A549 (cell line): Measurements from ENCODE around the gene FIBCD1. TPM values are rescaled to one million over a fixed set of nuclear protein-coding genes. Genes with fewer than 3 reads are reported as not detected.
A peak's percentile ranks its signal among the peaks of the same experiment; 100 is the strongest.

Source experiments
- ATAC-seq, 2 experiments: fragments of 200-7000 bp in 1 of 2; fragments of >200 bp in 1 of 2; cut with Nextera tagmentation in 1 of 2; cut with Tn5 transposase in 1 of 2; 3 replicates each; pipeline versions ENCODE4 v1.8.0 to v1.9.1; 2018 to 2020; ENCODE audit warnings: mild to moderate bottlenecking in 1 of 2, moderate library complexity in 1 of 2
- CTCF ChIA-PET: fragments of 300-600 bp; sonication (Branson Sonifier 250); formaldehyde crosslinking; extraction: SDS; loops from one replicate; lab custom pipeline; 2021; ENCODE audit warnings: antibody characterized with exemption, inconsistent platforms; lab: Yijun Ruan, JAX
- POLR2A ChIA-PET: fragments of 350-600 bp; formaldehyde crosslinking; extraction: SDS; loops from one replicate; lab custom pipeline; 2021; ENCODE audit warnings: antibody characterized with exemption, inconsistent platforms; lab: Yijun Ruan, JAX
- DNase-seq, 2 experiments: peaks; one replicate each; pipeline versions ENCODE4 v3.0.0 to v3.0.0-alpha.2; 2011 to 2016; ENCODE audit warnings: low read depth in 1 of 2, low spot score in 1 of 2
- FAIRE-seq: peaks from 2 replicates; lab custom pipeline; 2011; peaks lifted over from hg19 to GRCh38; lab: Jason Lieb, UNC
- H3K27ac ChIP-seq, 2 experiments: fragments of >200 bp; sonication (Bioruptor Twin); formaldehyde crosslinking; 3 replicates each; pipeline ENCODE4 v1.5.1; 2016 to 2017
- H3K4me1 ChIP-seq: fragments of >200 bp; sonication (Bioruptor Twin); formaldehyde crosslinking; 3 replicates; pipeline ENCODE4 v1.6.1; 2016
- H3K4me2 ChIP-seq: fragments of >200 bp; sonication (Bioruptor Twin); formaldehyde crosslinking; 3 replicates; pipeline ENCODE4 v1.6.1; 2016
- H3K4me3 ChIP-seq: fragments of >200 bp; sonication (Bioruptor Twin); formaldehyde crosslinking; 3 replicates; pipeline ENCODE4 v1.5.1; 2016
- H3K9me3 ChIP-seq: fragments of >200 bp; sonication (Bioruptor Twin); formaldehyde crosslinking; 3 replicates; pipeline ENCODE4 v1.6.1; 2016
- ATOH8 ChIP-seq: fragments of 250-450 bp; sonication (Bioruptor Pico); IDR thresholded peaks from 2 replicates; pipeline ENCODE4 v1.5.0; 2020; ENCODE audit warnings: low read depth, mild to moderate bottlenecking, moderate library complexity
- E2F6 ChIP-seq: IDR thresholded peaks from 2 replicates; pipeline ENCODE4 v1.6.1; 2012; ENCODE audit warnings: low read depth, borderline replicate concordance
- ELK1 ChIP-seq: fragments of 150-350 bp; IDR thresholded peaks from 2 replicates; pipeline ENCODE4 v1.6.1; 2014; ENCODE audit warnings: low read depth, mild to moderate bottlenecking, low read length
- FOSB ChIP-seq: fragments of 250-450 bp; sonication (Bioruptor Pico); IDR thresholded peaks from 2 replicates; pipeline ENCODE4 v1.5.0; 2020; ENCODE audit warnings: mild to moderate bottlenecking, moderate library complexity
- FOSL2 ChIP-seq, 2 experiments: fragments of 450-650 bp in 1 of 2; fragments of >200 bp in 1 of 2; sonication (Bioruptor Twin) in 1 of 2; formaldehyde crosslinking; IDR thresholded peaks; 2 replicates each; pipeline versions ENCODE4 v1.5.0 to v1.6.1; 2016 to 2020; ENCODE audit warnings: mild to moderate bottlenecking in 1 of 2, moderate library complexity in 1 of 2
- HOXA7 ChIP-seq: fragments of 250-450 bp; sonication (Bioruptor Pico); IDR thresholded peaks from 2 replicates; pipeline ENCODE4 v1.5.0; 2020; ENCODE audit warnings: mild to moderate bottlenecking, moderate library complexity
- JUNB ChIP-seq: fragments of >200 bp; sonication (Bioruptor Twin); formaldehyde crosslinking; IDR thresholded peaks from 2 replicates; pipeline ENCODE4 v1.6.1; 2016
- KDM5A ChIP-seq: fragments of 200-600 bp; sonication (generic); IDR thresholded peaks from 2 replicates; pipeline ENCODE4 v1.6.1; 2016; ENCODE audit warnings: antibody characterized with exemption, mild to moderate bottlenecking
- MAZ ChIP-seq: fragments of 150-350 bp; IDR thresholded peaks from 2 replicates; pipeline ENCODE4 v1.6.1; 2014; ENCODE audit warnings: antibody characterized with exemption, low read depth, low read length, borderline replicate concordance
- NFE2L2 ChIP-seq: fragments of 150-350 bp; conservative IDR thresholded peaks from 2 replicates; pipeline ENCODE4 v1.6.1; 2014; ENCODE audit warnings: low read length
- NPAS2 ChIP-seq: fragments of 250-450 bp; sonication (Bioruptor Pico); IDR thresholded peaks from 2 replicates; pipeline ENCODE4 v1.8.0; 2022; ENCODE audit warnings: mild to moderate bottlenecking, moderate library complexity, borderline replicate concordance
- PBX3 ChIP-seq: IDR thresholded peaks from 2 replicates; pipeline ENCODE4 v1.6.1; 2012
- PHF8 ChIP-seq: fragments of 200-600 bp; sonication (generic); IDR thresholded peaks from 2 replicates; pipeline ENCODE4 v1.6.1; 2016; ENCODE audit warnings: low read depth, mild to moderate bottlenecking, antibody characterized with exemption, moderate library complexity, borderline replicate concordance
- POLR2A ChIP-seq: IDR thresholded peaks from 2 replicates; pipeline ENCODE4 v1.6.1; 2012; ENCODE audit warnings: mild to moderate bottlenecking, low read length
- POLR2AphosphoS2 ChIP-seq: conservative IDR thresholded peaks from 2 replicates; pipeline ENCODE4 v1.6.1; 2012; ENCODE audit warnings: low read length, improper control_type of control experiment, inconsistent platforms
- RAD21 ChIP-seq, 2 experiments: fragments of >200 bp in 1 of 2; sonication (Bioruptor Twin) in 1 of 2; formaldehyde crosslinking in 1 of 2; IDR thresholded peaks in 1 of 2; conservative IDR thresholded peaks in 1 of 2; 2 replicates in 1 of 2; 3 replicates in 1 of 2; pipeline ENCODE4 v1.6.1; 2012 to 2018; ENCODE audit warnings: inconsistent platforms in 1 of 2
- TP53 ChIP-seq: fragments of 250-450 bp; sonication (Bioruptor Pico); IDR thresholded peaks from 2 replicates; pipeline ENCODE4 v1.5.0; 2021; ENCODE audit warnings: mild to moderate bottlenecking, moderate library complexity
- ZNF302 ChIP-seq: fragments of 250-450 bp; sonication (Bioruptor Pico); IDR thresholded peaks from 2 replicates; pipeline ENCODE4 v1.9.0; 2021; ENCODE audit warnings: inconsistent platforms, mild to moderate bottlenecking, moderate library complexity
- ZSCAN20 ChIP-seq: fragments of 250-450 bp; sonication (Bioruptor Pico); IDR thresholded peaks from 2 replicates; pipeline ENCODE4 v1.8.0; 2022; ENCODE audit warnings: mild to moderate bottlenecking, moderate library complexity
- WGBS: methylation state at CpG from one replicate; pipeline ENCODE4 v1.1.6; 2017; ENCODE audit errors: missing lambda C conversion rate; 5-methylcytosine and 5-hydroxymethylcytosine counted together
- polyA plus RNA-seq, 4 experiments: library from polyadenylated mRNA; depleted of rRNA in 3 of 4; stranded (reverse); fragments of >200 nt; fragmentation: RNase III in 1 of 4; extraction: RNeasy Plus Mini Kit Qiagen cat#74134 plus additional on column Dnase treatment in 1 of 4; gene quantifications; 2 replicates in 3 of 4; 3 replicates in 1 of 4; pipeline ENCODE4 v1.2.3, GENCODE V29; 2011 to 2017
- TF ChIP-seq, protein P1 (sequence below): IDR thresholded peaks from 2 replicates; pipeline ENCODE4 v1.6.1; 2012

The FIBCD1 gene
- polyA plus RNA-seq, 2 of the 4 experiments (the other 2 are of a cell fraction) = 4.8 to 4.9 TPM

GRCh38 chr9:130884542-130885483 is 54.2 kb downstream of the FIBCD1 start:
- TF ChIP-seq E2F6 (no peak), ZSCAN20 (no peak), POLR2AphosphoS2 (no peak), FOSL2 (IDR thresholded peaks at IDR 0.05) (no peak), FOSL2 (CRISPR knock-in tag; IDR thresholded peaks at IDR 0.05) (no peak), RAD21 (conservative IDR thresholded peaks at IDR 0.05 in 1 of 2, IDR thresholded peaks at IDR 0.05 in 1 of 2) (no peak), MAZ (no peak), POLR2A (no peak), HOXA7 (CRISPR knock-in tag) (no peak)

DNA sequence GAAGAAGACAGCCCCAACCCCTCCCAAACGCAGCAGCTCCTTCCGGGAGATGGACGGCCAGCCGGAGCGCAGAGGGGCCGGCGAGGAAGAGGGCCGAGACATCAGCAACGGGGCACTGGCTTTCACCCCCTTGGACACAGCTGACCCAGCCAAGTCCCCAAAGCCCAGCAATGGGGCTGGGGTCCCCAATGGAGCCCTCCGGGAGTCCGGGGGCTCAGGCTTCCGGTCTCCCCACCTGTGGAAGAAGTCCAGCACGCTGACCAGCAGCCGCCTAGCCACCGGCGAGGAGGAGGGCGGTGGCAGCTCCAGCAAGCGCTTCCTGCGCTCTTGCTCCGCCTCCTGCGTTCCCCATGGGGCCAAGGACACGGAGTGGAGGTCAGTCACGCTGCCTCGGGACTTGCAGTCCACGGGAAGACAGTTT is 54.9 kb downstream of the FIBCD1 start:
- H3K4me2 ChIP-seq = no peak overlapping the region
- ATAC-seq (no peak), DNase-seq (no peak), FAIRE-seq (no peak)
- H3K4me3 ChIP-seq = no peak overlapping the region
- H3K4me1 ChIP-seq = no peaks in the 10 kb centered on the region
- H3K27ac ChIP-seq = no peak overlapping the region
- no peaks in the 10 kb centered on the region for H3K9me3 ChIP-seq
- 91% methylated on average over 17 of the region's 25 CpGs for WGBS
- TF ChIP-seq ATOH8 = no peak
- TF ChIP-seq ELK1 = no peak
- no peak for TF ChIP-seq FOSB (CRISPR knock-in tag)
- TF ChIP-seq NFE2L2 = no peak
- TF ChIP-seq PBX3 = no peak
- no peak for TF ChIP-seq NPAS2
- no peak for TF ChIP-seq PHF8
- no peak for TF ChIP-seq MAZ
- no peak for TF ChIP-seq TP53 (CRISPR knock-in tag)
- TF ChIP-seq JUNB = no peak
- TF ChIP-seq KDM5A = no peak
- no peak for TF ChIP-seq ZNF302 (CRISPR knock-in tag)
- TF ChIP-seq, protein P1, sequence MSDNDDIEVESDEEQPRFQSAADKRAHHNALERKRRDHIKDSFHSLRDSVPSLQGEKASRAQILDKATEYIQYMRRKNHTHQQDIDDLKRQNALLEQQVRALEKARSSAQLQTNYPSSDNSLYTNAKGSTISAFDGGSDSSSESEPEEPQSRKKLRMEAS = no peak
- ChIA-PET CTCF (interaction anchor here (1.5 to 5.2 kb wide), 7 partner anchors 14 to 173 kb away, joined by 3 to 47 read pairs (median 13); no protein-coding TSS in a partner anchor), POLR2A (no interaction called here)

More at GRCh38 chr9:130884542-130885483, 54.2 kb downstream of the FIBCD1 start:
- no peak for DNase-seq
- ATAC-seq = no peak
- Histone ChIP-seq H3K9me3 (no peaks in the 10 kb centered on the region), H3K4me2 (no peak overlapping the region), H3K4me1 (no peaks in the 10 kb centered on the region), H3K27ac (peak overlapping the region in 1 of 2 experiments; percentile 75; a peak in 2 of 6 replicates), H3K4me3 (no peak overlapping the region)
- POLR2A ChIA-PET = no interaction called here
- 95% methylated on average over 42 of the region's 47 CpGs for WGBS
- no peak for FAIRE-seq
- CTCF ChIA-PET = interaction anchor here (1.5 to 5.2 kb wide), 10 partner anchors 8 to 172 kb away, joined by 3 to 47 read pairs (median 14); no protein-coding TSS in a partner anchor
